Testis (tissue), 2 donors: Measurements from ENCODE around the gene NEK11.

ENCODE experiments used
- POLR2A ChIP-seq: fragments of 450-650 bp; IDR thresholded peaks from one replicate; pipeline ENCODE4 v1.6.1; 2017; ENCODE audit warnings: antibody characterized with exemption, mild to moderate bottlenecking, moderate library complexity
- TF ChIP-seq, protein P1 (sequence below), 3 experiments: fragments of 450-650 bp in 2 of 3; fragments of 200-600 bp in 1 of 3; sonication (generic) in 1 of 3; IDR thresholded peaks; one replicate each; pipeline ENCODE4 v1.5.1; 2016 to 2019; ENCODE audit warnings: antibody characterized with exemption in 3 of 3, mild to moderate bottlenecking in 2 of 3, moderate library complexity in 1 of 3

DNA sequence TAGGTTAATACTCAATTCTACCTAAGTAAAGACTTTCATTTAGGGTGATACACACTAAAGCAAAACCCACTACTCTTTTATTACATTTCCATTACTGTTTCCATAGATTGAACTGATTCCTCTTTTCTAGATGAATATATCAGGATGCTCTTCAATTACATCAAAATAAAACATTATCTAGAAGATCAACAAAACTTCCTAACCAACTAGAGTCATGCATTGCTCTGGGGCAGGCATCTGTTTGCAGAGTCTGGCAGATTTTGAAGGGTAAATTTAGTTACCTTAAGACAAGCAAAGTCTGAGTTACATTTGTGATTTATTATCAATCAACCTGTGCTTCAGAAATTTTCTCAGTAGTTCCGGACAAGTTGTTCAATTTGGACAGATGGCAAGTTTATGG lies 117.1 kb downstream of the NEK11 start:
- TF ChIP-seq, protein P1, sequence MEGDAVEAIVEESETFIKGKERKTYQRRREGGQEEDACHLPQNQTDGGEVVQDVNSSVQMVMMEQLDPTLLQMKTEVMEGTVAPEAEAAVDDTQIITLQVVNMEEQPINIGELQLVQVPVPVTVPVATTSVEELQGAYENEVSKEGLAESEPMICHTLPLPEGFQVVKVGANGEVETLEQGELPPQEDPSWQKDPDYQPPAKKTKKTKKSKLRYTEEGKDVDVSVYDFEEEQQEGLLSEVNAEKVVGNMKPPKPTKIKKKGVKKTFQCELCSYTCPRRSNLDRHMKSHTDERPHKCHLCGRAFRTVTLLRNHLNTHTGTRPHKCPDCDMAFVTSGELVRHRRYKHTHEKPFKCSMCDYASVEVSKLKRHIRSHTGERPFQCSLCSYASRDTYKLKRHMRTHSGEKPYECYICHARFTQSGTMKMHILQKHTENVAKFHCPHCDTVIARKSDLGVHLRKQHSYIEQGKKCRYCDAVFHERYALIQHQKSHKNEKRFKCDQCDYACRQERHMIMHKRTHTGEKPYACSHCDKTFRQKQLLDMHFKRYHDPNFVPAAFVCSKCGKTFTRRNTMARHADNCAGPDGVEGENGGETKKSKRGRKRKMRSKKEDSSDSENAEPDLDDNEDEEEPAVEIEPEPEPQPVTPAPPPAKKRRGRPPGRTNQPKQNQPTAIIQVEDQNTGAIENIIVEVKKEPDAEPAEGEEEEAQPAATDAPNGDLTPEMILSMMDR (IDR thresholded peaks at IDR 0.05), result no peak
- no peak for TF ChIP-seq POLR2A
